HUDEP-2 (cell line): ENCODE measurements around the gene ACOT7.
A peak's percentile ranks its signal among the peaks of the same experiment; 100 is the strongest.

ENCODE experiments used
- DNase-seq, 76 experiments: peaks; one replicate each; lab custom pipeline; 2025; ENCODE audit not compliant: unreplicated experiment in 76 of 76; lab: John Stamatoyannopoulos, UW

The ACOT7 gene

DNA sequence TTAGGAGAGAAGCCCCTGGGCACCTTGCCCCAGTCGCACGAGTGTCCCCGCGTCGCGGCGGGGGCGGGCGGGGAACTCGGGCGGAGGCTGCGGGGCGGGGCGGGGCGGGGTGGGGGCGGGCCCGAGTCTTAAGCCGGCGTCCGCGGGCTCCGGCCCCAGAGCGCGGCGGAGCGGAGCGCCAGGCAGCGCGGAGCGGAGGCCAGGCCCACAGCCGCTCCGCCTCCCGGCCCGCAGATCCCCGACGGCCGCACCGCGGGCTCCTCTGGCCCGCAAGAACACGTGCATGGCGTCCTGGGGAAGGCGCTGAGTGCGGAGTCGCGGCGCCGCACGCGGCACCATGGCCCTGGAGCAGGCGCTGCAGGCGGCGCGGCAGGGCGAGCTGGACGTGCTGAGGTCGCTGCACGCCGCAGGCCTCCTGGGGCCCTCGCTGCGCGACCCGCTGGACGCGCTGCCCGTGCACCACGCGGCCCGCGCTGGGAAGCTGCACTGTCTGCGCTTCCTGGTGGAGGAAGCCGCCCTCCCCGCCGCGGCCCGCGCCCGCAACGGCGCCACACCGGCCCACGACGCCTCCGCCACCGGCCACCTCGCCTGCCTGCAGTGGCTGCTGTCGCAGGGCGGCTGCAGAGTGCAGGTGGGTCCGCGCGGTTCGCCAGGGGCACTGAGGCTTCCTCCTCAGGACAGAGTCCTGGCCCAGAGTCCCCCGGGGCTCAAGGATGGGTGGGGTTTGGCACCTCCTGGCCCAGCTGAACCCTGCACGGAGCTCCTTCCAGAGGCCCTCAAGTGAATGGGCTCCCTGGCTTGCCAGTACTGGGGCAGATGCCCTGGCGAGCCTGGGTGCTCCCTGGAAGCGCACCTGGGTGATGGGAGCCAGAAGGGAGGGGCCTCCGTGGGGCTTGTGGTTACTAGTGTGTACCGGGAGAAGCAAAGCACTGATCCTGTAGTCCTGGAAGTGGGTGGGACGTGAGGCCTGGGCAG, 31.3 kb upstream of the ACOT7 start, which contains the start of gene ESPN:
Gene ESPN, plus strand, starts transcription at position 158 of the 975 bp plus-strand sequence. Its CDS starts 180 bp downstream, at position 338.
- peak in 30 of 76 experiments; percentile 9 to 60 (median 26) for DNase-seq

DNA sequence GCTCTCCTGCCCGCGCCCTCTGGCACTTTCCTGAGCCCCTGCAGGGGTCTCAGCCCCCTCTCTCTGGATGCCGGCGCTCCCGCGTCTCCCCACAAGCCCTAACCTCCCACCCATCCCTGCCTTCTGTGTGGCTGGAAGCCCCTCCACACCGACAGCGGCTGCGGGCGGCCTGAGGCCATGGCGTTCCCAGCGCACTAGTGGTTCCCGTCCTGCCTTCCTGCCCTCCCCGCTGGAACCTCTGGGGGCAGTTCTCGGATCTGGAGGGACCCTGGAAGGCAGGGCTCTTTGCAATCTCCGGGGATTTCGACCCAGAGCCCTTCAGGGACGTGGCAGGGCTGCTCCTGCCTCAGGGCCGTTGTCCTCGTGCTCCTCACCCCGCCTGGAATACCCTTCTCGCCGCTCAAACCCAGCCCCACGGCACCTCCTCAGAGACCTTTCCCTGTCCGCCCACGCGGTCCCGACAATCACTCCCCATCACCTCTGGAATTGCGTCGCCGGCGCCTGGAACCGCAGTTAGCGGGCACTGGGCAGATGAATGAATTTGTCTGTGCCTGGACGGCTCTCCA, 30.5 kb upstream of the ACOT7 start:
- peak in 4 of 76 experiments; percentile 17 to 60 (median 27) for DNase-seq

DNA sequence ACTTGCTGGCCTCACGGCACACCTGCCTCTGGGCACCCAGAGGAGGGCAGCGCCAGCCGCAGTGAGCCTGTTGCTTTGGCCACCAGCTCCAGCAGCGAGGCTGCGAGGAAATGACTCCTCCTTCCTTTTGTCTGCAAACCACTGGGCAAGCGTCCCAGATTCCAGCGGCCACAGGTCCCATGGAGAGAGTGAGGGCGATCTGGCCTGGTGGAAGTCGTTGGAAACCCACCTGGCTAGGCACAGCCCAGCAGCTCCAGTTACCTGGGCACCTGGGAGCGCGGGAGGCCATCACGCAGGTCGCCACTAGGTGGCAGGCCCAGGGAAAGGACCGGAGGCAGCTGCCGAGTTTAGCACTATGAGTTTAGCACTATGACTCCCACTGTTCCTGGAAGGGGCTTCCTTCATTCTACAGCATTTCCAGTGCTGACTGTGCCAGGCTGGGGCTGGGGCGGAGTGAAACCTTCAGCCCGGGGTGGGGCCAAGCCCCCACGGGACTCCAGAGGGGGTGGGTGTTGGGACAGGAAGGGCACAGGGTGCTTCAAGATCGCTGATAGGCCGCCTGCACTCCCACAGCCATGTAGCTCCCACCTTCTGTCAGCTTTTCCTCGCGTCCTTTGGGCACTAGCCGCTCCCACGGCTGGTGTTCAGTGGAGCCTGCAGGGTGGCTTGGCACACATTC, 29.9 kb upstream of the ACOT7 start:
- peak in 52 of 76 experiments; percentile 11 to 71 (median 40) for DNase-seq

DNA sequence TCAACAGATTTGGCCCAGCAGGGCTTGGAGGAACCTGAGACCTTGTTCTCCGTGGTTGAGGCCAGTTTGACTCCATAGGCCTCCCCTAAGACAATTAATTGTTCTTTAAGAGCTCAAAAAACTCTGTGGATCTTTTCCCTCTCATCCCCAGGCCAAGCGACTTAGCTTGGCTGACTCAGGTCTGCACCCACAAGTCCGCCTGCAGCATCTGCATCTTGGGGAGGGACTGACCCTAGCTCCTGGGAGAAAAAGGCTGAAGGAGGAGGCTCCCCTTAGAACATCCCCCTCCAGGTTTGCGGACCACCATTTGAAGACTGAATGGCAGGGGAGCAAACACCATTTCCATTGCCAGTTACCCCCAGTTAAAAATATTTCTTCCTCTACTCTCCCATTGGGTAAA, 27.7 kb upstream of the ACOT7 start:
- DNase-seq = no peak

DNA sequence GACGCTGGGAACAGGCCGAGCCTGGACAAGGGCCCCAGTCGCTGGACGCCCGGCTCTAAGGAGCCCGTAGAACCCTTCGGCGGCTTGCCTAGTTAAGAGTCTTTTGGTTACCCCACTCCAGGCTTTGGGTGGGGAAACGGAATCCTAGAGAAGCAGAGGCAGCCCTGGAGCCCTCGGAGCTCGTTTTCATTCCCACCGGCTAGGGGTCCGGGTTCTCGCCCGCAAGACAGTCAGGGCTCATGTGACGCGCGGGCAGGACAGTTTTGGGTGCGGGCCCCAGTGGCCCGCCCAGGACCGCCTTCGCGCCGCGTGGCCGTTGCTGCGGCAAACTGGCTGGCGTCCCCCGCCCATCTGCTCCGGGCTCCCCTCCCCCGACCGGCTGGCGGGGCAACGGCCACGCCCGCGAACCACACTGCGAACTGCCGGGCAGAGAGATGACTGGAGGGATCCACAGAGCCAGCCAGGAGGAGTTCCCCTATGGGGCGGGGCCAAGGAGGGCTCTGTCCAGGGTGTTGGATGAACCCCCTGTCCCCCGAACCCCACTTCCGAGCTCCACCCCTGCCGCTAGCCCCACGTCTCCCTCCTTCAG, 27.0 kb upstream of the ACOT7 start:
- DNase-seq = peak in 71 of 76 experiments; percentile 41 to 92 (median 74)

DNA sequence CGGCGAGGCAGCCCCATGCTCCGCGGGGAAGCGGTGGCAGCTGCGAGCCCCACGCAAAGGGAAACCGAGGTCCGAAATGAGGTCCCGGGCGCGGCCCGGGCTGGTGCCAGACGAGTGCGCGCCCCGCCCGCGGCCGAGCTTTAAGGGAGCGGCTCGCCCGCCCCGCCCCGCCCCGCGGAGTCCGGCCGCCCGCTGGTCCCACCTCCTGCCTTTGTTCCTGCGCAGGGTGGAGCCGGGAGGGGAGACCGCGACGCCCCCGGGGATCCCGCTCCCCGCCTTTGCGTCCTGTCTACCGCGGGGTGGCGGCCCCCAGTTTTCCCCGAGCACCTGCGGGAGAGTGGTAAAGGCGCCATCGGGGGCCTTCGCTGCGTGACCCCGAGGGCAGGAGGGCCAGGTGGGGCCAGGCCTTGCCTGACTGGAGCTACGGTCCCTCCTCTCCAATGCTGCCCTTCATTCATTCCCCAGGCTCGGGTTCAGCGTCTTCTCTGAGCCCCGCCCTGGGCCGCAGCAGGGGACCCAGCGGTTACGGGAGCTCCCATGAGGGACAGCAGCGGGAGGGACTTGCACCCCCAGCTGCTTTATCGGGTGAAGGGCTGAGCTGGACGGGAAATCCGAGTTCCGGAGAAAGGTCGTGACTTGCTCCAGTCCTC, 26.4 kb upstream of the ACOT7 start, which contains the start of gene HES2:
Gene HES2, minus strand, starts transcription at position 116 of the 650 bp plus-strand sequence. Its CDS starts 99 bp downstream, at position 17.
- peak in 60 of 76 experiments; percentile 17 to 80 (median 56) for DNase-seq

DNA sequence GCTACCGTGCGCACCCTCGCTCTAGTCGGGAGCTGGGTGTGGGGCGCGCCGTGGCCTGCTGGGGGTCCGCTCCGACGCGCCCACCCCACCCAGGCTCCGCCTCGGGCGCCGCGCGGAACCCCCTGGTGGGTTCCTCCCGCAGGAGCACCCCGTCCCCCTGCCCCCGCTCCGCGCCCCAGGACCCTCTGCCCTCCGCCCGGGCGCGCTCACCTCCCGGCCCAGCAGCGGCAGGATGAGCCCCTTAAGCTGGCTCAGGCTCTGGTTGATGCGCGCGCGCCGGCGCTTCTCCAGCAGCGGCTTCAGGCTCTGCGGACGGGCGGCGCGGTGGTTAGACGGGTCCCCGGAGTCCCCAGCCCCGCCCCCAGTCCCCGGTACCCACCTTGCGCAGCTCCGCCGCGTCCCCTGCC, 25.8 kb upstream of the ACOT7 start:
- DNase-seq = peak in 11 of 76 experiments; percentile 35 to 62 (median 41)

DNA sequence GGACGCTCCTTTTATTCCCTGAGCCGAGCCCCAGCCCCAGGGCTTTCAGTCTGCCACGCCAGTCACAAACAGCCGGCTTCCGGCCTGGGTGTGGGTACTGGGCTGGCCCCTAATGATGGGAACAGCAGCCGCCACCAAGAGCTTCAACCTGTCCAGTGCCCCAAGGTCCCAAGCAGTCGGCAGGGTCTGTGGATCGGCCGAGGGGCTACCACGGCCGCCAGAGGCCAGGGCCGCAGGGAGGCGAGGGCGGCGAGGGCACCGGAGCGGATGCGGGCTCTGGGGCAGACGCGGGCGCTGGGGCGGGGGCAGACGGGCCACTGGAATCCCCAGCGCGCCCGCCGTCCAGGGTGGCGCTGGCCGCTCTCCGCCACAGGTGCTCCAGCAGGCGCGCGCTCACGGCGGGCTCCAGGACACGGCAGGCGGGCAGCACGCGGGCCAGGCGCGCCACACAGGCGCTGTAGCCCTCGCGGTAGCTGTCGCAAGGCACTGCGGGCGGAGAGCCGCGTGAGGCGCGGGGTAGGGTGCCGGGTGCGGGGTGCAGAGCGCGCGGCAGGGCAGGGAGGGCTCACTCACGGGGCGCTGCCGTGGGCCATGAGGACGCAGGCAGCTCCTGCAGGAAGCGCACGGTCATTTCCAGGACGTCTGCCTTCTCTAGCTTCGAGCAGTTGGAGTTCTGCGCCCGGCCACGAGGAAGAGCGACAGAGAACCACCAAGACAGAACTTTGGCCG, 25.3 kb upstream of the ACOT7 start:
- no peak for DNase-seq

DNA sequence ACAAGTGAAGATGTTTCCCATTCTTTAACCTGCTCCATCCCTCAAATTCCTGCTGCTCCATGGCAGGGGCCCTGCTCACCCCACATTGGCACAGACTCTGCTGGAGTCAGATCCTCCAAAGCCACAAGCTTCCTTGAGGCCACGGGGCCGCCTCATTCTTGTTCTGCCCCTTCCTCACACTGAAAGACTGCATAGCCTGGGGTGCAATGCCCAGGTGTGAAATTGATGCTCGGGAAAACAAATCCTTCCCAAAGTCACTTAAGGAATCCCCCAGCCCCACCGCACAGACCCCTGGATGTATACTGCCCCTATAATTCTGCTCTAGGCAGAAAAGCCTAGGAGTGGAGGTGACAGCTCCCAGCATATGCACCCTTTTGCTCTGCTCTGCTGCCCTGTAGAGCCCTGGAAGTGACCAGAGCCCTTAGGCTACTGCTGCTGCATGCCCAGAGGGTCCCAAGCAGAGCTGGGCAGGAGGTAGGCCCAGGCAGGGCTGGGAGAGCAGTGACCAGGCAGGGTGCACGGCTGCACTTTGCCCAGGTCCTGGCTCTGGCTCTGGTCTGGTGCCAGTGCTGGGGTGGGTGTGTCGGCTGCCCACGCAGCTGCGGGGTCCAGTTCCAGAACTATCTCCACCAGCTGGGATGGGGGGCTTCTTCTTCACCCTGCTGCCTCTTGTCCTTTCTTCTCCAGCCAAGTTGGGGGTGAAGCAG, 24.5 kb upstream of the ACOT7 start:
- DNase-seq = no peak

DNA sequence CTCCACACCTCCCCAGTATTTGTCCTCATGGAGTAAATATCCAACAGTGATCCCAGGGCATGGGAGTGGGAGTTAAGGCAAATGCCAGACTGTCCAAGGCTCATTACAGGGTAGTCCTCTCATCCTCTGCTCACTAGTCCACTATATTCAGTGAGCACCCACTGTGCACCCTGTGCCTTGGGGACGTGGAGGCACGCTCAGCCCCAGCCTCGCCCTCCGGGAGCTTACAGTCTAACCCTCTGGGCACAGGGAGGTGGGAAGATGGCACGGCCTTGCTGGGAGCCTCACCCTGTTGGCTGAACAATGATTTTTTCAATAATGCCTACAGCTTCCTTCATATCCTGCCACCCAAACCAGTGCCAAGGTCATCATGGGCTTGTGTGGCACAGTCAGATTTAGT, 23.3 kb upstream of the ACOT7 start:
- DNase-seq = no peak

DNA sequence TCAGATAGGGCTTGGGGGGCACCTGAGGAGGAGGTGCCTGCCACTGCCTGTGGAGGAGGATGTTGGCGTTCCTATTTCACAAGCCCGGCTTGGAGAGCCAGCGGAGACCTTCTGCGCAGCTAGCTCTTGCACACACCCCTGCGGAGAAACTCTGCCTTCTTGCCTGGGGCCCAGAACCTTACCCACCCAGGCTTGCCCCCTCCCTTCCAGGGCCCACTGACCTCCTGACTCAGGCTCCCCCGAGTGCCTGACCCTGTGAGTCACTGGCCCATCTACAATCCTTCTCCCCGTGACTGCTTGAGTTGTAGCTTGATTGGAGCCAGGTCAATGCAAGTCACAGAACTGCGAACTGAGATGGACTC, 22.7 kb upstream of the ACOT7 start:
- DNase-seq = no peak

DNA sequence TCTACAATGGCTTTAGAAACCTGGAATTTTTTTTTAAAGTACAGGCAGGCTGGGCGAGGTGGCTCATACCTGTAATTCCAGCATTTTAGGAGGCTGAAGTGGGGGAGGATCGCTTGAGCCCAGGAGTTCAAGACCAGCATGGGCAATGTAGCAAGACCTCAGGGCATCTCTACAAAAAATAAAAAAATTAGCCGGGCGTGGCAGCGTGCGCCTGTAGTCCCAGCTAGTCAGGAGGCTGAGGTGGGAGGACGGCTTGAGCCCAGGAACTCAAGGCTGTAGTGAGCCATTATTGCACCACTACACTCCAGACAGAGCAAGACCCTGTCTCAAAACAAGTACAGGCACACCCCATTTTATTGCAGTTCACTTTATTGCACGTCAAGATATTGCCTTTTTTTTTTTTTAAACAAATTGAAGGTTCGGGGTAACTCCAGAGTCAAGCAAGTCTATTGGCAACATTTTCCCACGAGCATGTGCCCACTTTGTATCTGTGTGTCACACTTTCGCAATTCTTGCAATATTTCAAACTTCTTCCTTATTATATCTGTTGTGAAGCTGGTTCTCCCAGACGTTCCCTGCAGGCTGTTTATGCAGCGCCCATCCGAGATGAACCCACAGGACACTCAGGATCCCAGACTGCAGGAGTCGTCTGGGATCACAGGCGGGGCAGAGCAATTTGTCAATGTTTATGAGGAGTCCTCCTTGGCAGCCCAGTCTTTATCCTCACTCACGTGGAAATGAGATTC, 21.5 kb upstream of the ACOT7 start:
- DNase-seq = no peak

DNA sequence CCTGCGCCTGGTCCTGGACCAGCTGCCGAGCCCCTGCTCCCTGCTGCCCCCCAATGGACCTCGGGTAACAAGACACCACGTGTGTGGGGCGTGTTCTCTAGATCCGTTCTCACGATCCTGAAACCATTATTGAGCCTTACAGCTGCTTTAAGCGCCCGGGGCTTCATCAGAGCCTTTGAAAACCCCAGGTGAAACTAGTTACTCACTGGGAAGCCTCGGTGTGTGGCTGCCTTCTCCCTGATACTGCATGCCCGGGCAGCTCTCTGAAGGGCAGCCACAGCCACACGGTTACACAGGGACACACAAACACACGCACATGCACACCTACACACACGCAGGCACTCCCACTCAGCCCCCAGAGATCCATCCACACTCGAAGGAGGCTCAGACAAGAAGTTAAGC, 20.9 kb upstream of the ACOT7 start:
- DNase-seq = peak in 29 of 76 experiments; percentile 3 to 50 (median 24)

DNA sequence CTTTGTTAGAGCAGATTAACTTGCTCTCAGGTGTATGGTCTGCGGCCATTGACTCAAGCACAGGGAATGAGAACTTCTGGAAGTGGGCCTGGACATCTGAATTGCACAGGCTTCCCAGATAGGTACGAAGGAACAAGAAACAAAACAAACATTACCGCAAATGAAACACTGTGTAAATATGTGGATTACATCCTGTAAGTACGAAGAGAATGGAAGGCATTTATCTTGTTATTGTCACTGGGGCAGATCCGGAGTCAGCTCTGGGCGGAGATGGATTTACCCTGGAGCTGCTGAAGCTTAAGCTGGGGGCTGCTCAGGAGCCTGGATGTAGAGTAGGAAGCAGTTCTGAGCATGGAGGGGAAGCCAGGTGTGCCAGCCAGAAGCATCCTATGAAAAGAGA, 19.3 kb upstream of the ACOT7 start:
- DNase-seq = no peak

DNA sequence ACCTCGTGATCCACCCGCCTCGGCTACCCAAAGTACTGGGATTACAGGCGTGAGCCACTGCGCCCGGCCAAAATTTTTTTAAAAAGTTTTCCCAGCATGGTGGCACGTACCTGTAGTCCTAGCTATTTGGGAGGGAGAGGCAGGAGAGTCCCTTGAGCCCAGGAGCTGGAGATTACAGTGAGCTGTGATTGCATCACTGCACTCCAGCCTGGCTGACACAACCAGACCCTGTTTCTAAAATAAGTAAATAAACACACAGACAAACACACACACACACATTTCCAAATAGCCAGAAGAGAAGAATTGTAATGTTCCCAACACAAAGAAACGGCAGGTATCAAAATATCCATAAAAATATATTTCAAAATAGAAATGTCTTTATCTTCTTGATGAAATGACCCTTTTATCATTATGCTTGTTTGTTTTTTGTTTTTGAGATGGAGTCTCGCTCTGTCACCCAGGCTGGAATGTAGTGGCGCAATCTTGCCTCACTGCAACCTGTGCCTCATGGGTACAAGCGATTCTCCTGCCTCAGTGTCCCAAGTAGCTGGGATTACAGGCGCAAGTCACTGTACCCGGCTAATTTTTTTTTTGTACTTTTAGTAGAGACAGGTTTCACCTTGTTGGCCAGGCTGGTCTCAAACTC, 16.8 kb upstream of the ACOT7 start:
- DNase-seq = no peak

DNA sequence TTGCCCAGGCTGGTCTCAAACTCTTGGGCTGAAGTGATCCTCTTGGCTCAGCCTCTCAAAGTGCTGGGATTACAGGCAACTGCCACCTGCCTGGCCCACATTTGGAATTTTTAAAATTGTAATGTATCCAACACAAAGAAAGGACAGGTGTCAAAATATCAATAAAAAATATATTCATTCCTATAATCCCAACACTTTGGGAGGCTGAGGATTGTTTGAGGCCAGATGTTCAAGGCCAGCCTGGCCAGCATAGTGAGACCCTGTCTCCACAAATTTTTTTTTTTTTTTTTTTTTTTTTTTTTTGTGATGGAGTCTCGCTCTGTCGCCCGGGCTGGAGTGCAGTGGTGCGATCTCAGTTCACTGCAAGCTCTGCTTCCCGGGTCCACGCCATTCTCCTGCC, 16.2 kb upstream of the ACOT7 start:
- no peak for DNase-seq

DNA sequence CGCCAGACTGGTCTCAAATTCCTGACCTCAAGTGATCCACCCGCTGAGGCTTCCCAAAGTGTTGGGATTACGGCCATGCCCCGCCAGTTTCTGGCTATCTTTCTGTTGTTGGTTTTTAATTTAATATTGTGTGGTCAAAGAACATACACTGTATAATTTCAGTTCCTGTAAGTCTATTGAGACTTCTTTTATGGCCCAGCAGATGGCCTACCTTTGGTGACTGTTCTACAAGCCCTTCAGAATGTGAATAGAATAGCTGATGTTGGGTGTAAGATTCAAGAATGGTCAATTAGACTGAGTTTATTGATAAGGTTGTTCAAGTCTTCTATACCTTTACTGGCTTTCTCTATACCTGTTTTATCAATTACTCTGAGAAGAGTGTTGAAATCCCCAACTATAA, 15.5 kb upstream of the ACOT7 start:
- DNase-seq = no peak

DNA sequence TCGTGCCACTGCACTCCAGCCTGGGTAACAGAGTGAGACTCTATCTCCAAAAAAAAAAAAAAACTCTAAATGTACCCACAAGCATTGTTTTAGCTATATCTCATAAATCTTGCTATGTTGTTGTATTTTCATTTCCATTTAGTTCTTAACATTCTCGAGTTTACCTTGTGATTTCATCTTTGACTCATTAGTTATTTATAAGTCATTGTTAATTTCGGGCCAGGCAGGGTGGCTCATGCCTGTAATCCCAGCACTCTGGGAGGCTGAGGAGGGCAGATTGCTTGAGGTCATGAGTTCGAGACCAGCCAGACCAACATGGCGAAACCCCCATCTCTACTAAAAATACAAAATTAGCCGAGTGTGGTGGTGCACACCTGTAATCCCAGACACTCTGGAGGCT, 14.5 kb upstream of the ACOT7 start:
- no peak for DNase-seq
